ENCODE measurements around the gene CES4A. TPM values are rescaled to one million over a fixed set of nuclear protein-coding genes. Genes with fewer than 3 reads are reported as not detected.

Gene CES4A
- total RNA-seq = 10 to 100 TPM; 18.6 to 24.7 (median 21.2) TPM

DNA sequence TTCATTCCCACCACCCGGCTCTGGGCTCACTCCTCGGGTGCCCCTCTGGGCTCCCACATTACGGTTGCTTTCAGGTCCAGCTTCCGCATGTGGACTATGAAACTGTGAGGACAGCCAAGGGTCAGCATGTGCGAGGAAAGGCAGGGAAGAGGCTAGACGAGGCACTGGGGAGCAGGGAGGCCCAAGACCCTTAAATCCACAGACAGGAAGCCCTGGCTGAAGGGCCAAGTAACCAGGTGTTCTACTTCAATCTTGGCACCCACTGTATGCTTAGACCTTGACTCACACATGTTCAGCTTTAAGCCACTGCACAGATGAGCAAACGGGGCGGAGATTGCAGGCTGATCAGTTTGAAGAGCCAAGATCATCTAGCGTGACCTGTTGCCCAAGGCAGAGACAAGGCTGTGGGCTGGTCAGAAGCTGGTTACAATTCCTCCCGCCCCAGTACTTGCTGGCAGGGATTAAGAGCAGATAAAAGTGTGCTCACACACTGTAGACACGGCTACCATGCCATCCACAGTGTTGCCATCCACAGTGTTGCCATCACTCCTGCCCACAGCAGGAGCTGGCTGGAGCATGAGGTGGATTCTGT, at the start of gene CES4A:
TSS of gene CES4A (plus strand) at position 393 of the 592 bp plus-strand sequence. CDS start at position 577, 184 bp downstream.
- TF ChIP-seq EP300 (IDR thresholded peaks at IDR 0.05) (no peak), POLR2A (IDR thresholded peaks at IDR 0.05) (no peak)
- TF ChIP-seq, protein P1, sequence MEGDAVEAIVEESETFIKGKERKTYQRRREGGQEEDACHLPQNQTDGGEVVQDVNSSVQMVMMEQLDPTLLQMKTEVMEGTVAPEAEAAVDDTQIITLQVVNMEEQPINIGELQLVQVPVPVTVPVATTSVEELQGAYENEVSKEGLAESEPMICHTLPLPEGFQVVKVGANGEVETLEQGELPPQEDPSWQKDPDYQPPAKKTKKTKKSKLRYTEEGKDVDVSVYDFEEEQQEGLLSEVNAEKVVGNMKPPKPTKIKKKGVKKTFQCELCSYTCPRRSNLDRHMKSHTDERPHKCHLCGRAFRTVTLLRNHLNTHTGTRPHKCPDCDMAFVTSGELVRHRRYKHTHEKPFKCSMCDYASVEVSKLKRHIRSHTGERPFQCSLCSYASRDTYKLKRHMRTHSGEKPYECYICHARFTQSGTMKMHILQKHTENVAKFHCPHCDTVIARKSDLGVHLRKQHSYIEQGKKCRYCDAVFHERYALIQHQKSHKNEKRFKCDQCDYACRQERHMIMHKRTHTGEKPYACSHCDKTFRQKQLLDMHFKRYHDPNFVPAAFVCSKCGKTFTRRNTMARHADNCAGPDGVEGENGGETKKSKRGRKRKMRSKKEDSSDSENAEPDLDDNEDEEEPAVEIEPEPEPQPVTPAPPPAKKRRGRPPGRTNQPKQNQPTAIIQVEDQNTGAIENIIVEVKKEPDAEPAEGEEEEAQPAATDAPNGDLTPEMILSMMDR (IDR thresholded peaks at IDR 0.05) = no peak
- H3K36me3 ChIP-seq = no peaks in the 10 kb centered on the region
- H3K4me3 ChIP-seq = no peak within 1 kb of the TSS
- peak; percentile 25 to 41 for DNase-seq (ENCODE audit: low spot score in 2 of 2)
- peak within 1 kb of the TSS in 2 of 4 donors; percentile 31 to 48 for H3K27ac ChIP-seq
- no peaks in the 10 kb centered on the region for H3K9me3 ChIP-seq
- 58 to 65% methylated on average over 11 of the region's 11 CpGs for WGBS, 2 donors
- H3K4me1 ChIP-seq = no peaks in the 10 kb centered on the region
- H3K27me3 ChIP-seq = no peaks in the 10 kb centered on the region

DNA sequence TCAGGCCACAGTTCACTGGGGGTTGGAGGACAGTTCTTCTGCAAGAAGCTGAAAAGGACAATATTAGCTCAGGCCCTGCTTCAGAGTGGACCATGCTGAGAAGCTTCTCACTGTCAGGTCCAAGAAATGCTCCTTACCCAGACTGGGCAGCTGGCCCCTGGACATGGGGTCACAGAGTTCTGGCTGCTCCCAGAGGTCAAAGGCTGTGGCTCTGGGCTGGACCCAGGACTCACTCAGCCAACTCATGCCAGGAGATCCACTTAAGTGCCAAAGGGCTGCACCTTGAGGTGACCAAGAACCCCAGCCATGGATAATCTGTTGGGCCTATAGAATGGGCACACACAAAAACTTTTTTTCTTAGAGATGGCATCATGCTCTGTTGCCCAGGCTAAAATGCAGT, 49.0 kb upstream of the CES4A start:
- Histone ChIP-seq H3K4me1 (peaks cover 0 to 37% (median 20%) of the 10 kb centered on the region in 4 donors), H3K9me3 (no peaks in the 10 kb centered on the region), H3K27me3 (no peaks in the 10 kb centered on the region), H3K36me3 (peaks cover 0 to 71% (median 24%) of the 10 kb centered on the region in 3 donors), H3K4me3 (no peak overlapping the region), H3K27ac (no peak overlapping the region)
- TF ChIP-seq, protein P1 (IDR thresholded peaks at IDR 0.05) = no peak
- TF ChIP-seq EP300 (IDR thresholded peaks at IDR 0.05) = no peak
- no peak for DNase-seq (ENCODE audit: low spot score in 2 of 2)

DNA sequence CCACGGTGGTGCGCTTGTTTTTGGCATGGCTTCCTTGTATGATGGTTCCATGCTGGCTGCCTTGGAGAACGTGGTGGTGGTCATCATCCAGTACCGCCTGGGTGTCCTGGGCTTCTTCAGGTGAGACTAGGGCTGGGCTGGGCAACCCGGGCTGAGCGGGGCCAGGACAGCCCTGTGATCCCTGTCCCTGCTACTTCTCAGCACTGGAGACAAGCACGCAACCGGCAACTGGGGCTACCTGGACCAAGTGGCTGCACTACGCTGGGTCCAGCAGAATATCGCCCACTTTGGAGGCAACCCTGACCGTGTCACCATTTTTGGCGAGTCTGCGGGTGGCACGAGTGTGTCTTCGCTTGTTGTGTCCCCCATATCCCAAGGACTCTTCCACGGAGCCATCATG, 48.2 kb upstream of the CES4A start:
- peaks cover 0 to 34% (median 18%) of the 10 kb centered on the region in 4 donors for H3K4me1 ChIP-seq
- no peaks in the 10 kb centered on the region for H3K9me3 ChIP-seq
- TF ChIP-seq, protein P1 (IDR thresholded peaks at IDR 0.05) = no peak
- TF ChIP-seq EP300 (IDR thresholded peaks at IDR 0.05) (no peak), POLR2A (IDR thresholded peaks at IDR 0.05) (no peak)
- WGBS, 2 donors = 94% methylated on average over 9 to 15 of the region's 16 CpGs
- DNase-seq (ENCODE audit: low spot score in 2 of 2) = no peak
- H3K4me3 ChIP-seq = no peak overlapping the region
- H3K27ac ChIP-seq = no peak overlapping the region
- H3K27me3 ChIP-seq = no peaks in the 10 kb centered on the region
- peaks cover 0 to 71% (median 24%) of the 10 kb centered on the region in 3 donors for H3K36me3 ChIP-seq

DNA sequence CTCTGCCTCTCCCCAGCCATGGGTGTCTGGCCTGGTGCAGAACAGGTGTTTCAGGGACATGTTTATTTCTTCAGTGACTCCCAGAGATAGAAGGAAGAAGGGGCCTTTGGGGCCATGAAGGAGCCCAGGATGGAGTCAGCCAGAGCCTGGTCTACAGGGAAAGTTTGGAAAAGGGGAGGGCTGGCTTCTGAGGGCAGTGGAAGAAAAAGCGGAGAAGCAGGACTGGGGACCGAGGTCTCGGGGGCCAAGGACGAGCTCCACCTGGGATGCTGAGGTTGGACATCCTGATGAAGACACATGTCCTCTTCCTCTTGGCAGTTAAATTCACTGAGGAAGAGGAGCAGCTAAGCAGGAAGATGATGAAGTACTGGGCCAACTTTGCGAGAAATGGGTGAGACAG, 45.4 kb upstream of the CES4A start:
- Histone ChIP-seq H3K36me3 (peaks cover 0 to 61% (median 24%) of the 10 kb centered on the region in 3 donors), H3K27ac (no peak overlapping the region), H3K9me3 (no peaks in the 10 kb centered on the region), H3K4me3 (no peak overlapping the region), H3K4me1 (peaks cover 0 to 14% (median 0%) of the 10 kb centered on the region in 4 donors), H3K27me3 (no peaks in the 10 kb centered on the region)
- TF ChIP-seq, protein P1 (IDR thresholded peaks at IDR 0.05) = no peak
- TF ChIP-seq POLR2A (IDR thresholded peaks at IDR 0.05) = no peak
- TF ChIP-seq EP300 (IDR thresholded peaks at IDR 0.05) = no peak
- DNase-seq (ENCODE audit: low spot score in 2 of 2) = no peak
- 92 to 95% methylated on average over 5 of the region's 5 CpGs for WGBS, 2 donors

DNA sequence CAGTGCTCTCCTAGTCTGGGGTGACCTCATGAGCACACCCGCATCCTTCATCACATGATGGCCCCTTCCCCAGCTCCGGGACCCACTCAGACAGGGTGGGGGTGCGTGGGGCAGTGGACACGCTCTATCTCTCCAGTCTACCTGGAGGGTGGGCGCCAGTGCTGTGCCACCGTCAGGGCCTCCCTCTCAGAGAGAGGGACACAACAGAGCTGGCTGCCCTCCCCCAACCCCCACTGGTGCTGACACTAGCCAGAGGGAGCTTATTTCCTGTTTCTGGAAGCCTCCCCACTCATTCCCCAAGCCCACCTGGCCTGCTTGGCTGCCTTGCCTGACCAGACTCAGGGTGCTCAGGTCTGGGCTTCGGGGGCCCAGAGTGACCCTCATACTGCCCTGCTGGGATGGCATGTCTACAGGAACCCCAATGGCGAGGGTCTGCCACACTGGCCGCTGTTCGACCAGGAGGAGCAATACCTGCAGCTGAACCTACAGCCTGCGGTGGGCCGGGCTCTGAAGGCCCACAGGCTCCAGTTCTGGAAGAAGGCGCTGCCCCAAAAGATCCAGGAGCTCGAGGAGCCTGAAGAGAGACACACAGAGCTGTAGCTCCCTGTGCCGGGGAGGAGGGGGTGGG, 44.8 kb upstream of the CES4A start:
- H3K9me3 ChIP-seq = no peaks in the 10 kb centered on the region

More for the DNA sequence above, 44.8 kb upstream of the CES4A start:
- no peaks in the 10 kb centered on the region for H3K27me3 ChIP-seq
- H3K36me3 ChIP-seq = peaks cover 0 to 55% (median 24%) of the 10 kb centered on the region in 3 donors
- no peak overlapping the region for H3K4me3 ChIP-seq
- TF ChIP-seq POLR2A (IDR thresholded peaks at IDR 0.05) = no peak
- TF ChIP-seq, protein P1 (IDR thresholded peaks at IDR 0.05) = no peak
- TF ChIP-seq EP300 (IDR thresholded peaks at IDR 0.05) = no peak
- no peak for DNase-seq (ENCODE audit: low spot score in 2 of 2)
- H3K4me1 ChIP-seq = peaks cover 0 to 13% (median 4%) of the 10 kb centered on the region in 4 donors
- 79 to 89% methylated on average over 3 to 15 of the region's 15 CpGs for WGBS, 2 donors
- H3K27ac ChIP-seq = no peak overlapping the region

All from tibial nerve (tissue), 4 donors.